A549 (cell line): ENCODE results near the gene ALOX15.

Source experiments
- ATOH8 ChIP-seq: fragments of 250-450 bp; sonication (Bioruptor Pico); IDR thresholded peaks from 2 replicates; pipeline ENCODE4 v1.5.0; 2020; ENCODE audit warnings: low read depth, mild to moderate bottlenecking, moderate library complexity
- POLR2A ChIP-seq: IDR thresholded peaks from 2 replicates; pipeline ENCODE4 v1.6.1; 2012; ENCODE audit warnings: mild to moderate bottlenecking, low read length
- POLR2AphosphoS2 ChIP-seq: conservative IDR thresholded peaks from 2 replicates; pipeline ENCODE4 v1.6.1; 2012; ENCODE audit warnings: low read length, improper control_type of control experiment, inconsistent platforms
- RFX5 ChIP-seq: fragments of 450-650 bp; IDR thresholded peaks from 2 replicates; pipeline ENCODE4 v1.7.1; 2014; ENCODE audit warnings: antibody characterized with exemption, mild to moderate bottlenecking, moderate library complexity
- TF ChIP-seq, protein P1 (sequence below): IDR thresholded peaks from 2 replicates; pipeline ENCODE4 v1.6.1; 2012
- TF ChIP-seq, protein P2 (sequence below): IDR thresholded peaks from 2 replicates; pipeline ENCODE4 v1.6.1; 2012

DNA sequence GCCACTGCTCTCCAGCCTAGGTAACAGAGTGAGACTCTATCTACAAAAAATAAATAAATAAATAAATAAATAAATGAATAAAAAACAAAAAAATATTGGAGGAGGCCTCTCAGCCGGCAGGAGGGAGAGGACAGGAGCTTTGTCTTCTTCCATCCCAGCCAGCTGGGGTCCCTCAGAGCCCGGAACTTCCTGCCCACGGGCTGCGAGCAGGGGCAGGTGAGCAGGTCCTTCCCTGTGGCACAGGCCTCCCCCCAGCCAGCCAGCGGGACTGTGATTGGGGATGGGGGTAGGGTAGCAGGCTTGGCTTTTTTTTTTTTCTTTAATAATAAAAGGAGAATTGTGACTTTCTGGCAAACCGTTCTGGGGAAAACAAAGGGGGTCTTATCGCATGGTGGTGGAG is 47.1 kb downstream of the ALOX15 start:
- TF ChIP-seq ATOH8 (CRISPR knock-in tag) (no peak), POLR2A (no peak), RFX5 (no peak), POLR2AphosphoS2 (no peak)
- TF ChIP-seq, protein P1, sequence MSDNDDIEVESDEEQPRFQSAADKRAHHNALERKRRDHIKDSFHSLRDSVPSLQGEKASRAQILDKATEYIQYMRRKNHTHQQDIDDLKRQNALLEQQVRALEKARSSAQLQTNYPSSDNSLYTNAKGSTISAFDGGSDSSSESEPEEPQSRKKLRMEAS: no peak
- TF ChIP-seq, protein P2, sequence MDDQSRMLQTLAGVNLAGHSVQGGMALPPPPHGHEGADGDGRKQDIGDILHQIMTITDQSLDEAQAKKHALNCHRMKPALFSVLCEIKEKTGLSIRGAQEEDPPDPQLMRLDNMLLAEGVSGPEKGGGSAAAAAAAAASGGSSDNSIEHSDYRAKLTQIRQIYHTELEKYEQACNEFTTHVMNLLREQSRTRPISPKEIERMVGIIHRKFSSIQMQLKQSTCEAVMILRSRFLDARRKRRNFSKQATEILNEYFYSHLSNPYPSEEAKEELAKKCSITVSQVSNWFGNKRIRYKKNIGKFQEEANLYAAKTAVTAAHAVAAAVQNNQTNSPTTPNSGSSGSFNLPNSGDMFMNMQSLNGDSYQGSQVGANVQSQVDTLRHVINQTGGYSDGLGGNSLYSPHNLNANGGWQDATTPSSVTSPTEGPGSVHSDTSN: no peak
